VCaP (cell line): ENCODE measurements around the gene GINS2.

Experiments
- H3K27ac ChIP-seq: fragments of 450-650 bp; 2 replicates; pipeline ENCODE4 v1.5.1; 2017
- TF ChIP-seq, protein P1 (sequence below): fragments of 450-650 bp; conservative IDR thresholded peaks from 2 replicates; pipeline ENCODE4 v1.5.1; 2017; ENCODE audit warnings: mild to moderate bottlenecking, moderate library complexity

The GINS2 gene

DNA sequence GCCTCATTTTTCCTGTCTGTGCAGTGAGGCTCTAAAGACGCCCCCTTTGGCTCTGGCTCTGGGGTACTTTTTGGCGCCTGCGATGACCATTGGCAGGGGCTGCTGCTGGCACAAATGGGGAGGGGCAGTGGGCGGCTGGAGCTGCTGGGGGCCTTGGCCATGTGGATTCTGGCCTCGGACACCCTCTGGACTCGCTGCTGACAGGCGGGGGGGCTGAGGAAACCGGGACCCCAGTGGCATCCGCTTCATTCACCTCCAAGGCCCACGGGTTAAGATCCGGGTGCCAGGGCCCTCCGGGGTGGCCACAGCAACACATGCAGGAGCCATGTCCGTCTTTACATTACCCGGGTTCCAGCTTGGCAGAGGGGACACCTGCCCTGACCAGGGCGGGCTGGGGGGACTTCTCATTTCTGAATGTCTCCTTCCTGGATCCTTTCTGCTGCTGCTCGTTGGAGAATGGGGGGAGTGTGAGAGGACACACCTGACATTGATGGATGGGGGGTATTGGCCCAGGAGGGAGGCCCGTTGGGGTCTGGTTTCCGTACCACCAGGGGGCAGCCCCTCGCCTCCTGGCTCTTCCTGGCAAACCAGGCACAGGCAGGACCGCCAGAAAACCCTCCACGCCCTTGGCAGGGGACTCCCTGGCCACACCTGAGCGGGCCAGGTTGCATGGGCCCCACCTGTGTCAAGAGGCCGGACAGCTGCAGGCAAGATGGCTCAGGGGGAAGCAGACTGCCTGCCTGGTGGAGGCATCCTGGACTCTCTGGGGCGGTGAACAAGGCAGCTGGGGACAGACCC is 53.8 kb downstream of the GINS2 start:
- TF ChIP-seq, protein P1, sequence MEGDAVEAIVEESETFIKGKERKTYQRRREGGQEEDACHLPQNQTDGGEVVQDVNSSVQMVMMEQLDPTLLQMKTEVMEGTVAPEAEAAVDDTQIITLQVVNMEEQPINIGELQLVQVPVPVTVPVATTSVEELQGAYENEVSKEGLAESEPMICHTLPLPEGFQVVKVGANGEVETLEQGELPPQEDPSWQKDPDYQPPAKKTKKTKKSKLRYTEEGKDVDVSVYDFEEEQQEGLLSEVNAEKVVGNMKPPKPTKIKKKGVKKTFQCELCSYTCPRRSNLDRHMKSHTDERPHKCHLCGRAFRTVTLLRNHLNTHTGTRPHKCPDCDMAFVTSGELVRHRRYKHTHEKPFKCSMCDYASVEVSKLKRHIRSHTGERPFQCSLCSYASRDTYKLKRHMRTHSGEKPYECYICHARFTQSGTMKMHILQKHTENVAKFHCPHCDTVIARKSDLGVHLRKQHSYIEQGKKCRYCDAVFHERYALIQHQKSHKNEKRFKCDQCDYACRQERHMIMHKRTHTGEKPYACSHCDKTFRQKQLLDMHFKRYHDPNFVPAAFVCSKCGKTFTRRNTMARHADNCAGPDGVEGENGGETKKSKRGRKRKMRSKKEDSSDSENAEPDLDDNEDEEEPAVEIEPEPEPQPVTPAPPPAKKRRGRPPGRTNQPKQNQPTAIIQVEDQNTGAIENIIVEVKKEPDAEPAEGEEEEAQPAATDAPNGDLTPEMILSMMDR, result no peak
- no peak overlapping the region for H3K27ac ChIP-seq

DNA sequence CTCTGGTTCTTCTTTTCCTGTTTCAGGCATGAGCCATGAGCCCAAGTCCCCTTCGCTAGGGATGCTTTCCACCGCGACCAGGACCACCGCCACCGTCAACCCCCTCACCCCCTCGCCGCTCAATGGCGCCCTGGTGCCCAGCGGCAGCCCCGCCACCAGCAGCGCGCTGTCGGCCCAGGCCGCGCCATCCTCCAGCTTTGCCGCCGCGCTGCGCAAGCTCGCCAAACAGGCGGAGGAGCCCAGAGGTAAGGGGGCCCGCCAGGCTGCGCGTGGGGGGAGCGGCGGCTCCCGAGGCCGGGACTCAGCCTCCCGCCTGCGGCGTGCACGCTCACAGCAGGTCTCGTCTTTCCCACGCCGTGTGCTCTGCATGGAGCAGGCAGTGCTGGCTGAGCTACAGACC is 54.9 kb downstream of the GINS2 start:
- TF ChIP-seq, protein P1, result no peak

DNA sequence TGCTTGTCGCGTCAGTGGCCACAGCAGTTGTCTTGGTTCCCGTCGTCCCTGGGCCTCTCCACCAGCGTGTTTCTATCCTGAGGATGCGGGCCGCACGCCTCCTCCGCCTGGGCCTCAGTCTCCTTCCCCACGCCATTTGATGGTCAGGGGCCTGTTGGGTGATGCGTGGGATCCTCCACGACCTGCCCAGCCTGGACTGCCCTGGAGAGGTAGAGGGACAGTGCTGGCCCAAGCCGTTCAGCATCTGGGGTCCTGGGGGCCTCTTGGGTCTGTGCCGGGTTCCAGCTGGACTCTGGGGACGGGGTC is 55.4 kb downstream of the GINS2 start:
- H3K27ac ChIP-seq, result no peak overlapping the region
- TF ChIP-seq, protein P1, result no peak

More for the DNA sequence above, 54.9 kb downstream of the GINS2 start:
- no peak overlapping the region for H3K27ac ChIP-seq

DNA sequence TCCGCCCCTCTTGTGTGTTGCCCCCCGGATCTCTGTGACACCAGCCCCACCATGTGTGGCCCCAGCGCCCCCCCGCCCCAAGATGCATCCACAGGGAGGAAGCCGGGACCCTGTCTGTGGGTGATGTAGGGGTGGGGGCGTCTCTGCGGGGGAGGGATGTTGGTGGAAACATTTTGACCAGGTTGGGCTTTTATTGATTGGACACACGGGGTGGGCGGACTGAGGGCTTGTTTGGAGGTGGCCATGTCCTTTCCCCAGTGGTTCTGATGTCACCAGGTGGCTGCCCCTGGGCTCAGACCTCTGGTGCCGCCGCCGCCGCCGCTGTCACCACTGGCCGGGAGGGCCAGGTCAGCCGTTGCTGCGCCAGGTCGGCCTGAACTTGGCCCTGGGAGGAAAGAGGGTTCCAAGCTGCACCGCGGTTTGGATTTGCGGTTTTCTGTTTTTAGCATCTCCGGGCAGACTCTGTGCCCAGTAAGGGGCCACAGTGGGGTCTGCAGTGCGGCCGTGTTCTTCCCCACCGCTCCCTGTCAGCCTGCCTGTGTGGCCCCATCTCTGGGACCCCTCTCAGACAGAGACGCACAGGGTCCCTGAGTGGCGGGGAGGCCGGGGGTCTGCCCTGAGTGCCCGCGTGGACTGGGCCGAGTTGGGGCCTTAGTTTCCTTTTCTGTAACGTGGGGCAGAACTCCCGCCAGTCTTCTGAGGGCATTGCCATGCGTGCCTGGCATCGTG is 55.9 kb downstream of the GINS2 start:
- H3K27ac ChIP-seq, result no peak overlapping the region

DNA sequence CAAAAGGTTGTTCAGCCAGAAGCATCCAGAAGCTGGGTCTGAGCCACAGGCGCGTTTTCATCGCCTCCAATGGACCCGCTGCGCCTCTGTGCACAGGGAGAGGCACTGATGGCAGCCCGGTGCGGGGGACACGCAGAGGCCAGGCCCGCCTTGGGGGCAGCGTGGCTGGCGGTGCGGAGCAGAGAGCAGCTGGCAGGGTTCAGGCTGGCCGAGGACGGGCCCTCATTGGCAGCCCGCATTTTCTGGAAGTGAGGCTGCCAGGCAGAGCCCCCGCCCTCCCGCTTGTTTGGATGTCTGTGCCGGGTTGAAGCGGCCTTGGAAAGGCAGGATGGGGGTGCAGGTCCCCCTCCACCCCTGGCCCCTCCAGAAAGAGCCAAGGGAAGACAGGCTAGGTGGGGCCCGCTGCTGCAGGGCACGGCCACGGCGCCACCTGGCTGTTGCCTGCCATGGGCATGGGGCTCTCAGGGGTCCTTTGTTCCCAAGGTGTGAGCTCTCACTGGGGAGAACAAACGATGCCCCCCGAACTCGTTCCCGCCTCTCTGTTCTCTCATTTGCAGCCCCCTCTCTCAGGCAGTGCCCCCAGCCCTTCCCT is 56.9 kb downstream of the GINS2 start:
- TF ChIP-seq, protein P1, result 0 out of 2 replicates have a peak, but pooled peaks have one; percentile 7
- H3K27ac ChIP-seq, result no peak overlapping the region

More for the DNA sequence above, 55.9 kb downstream of the GINS2 start:
- TF ChIP-seq, protein P1, result no peak

DNA sequence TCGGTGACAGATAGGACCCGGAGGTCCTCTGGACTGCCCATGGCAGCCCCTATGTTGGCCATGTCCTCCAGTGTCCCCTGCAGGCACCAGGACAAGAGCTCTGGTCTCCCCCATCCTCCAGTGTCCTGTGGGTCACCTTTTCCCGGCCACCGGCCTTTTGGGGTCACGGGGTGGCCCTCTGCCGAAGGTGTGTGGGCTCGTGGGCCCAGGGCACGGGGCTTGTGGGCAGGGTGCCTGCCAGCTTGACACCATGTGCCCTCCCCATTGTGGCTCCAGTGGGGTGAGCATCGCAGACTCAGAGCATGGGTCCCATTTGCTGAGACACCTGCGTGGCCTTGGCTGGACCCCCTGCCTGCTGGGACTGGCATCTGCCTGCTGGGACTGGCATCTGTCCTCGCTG is 57.5 kb downstream of the GINS2 start:
- TF ChIP-seq, protein P1, result no peak
- H3K27ac ChIP-seq, result no peak overlapping the region

DNA sequence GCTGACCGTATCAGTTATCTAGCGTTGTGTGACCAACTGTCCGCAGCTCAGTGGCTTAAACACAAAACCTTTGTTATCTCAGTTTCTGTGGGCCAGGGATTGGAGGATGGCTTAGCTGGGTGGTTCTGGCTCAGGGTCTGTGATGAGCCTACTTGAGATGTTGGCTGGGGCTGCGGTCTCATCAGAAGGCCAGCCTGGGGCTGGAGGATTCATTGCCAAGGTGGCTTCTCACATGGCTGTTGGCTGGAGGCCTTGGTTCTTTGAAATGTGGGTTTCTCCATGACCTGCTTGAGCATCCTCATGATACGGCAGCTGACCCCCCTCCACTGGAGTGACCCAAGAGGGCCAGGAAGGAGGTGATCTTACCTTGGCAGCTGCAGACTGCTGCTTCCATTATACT is 58.9 kb downstream of the GINS2 start:
- H3K27ac ChIP-seq, result no peak overlapping the region
- TF ChIP-seq, protein P1, result no peak
